ENCODE results near the gene NSDHL.
"Not testable (repeated sequence)": the region's sequence is repeated elsewhere in the genome, so short reads cannot be mapped to it uniquely, and the experiment has no call there.

The NSDHL gene

DNA sequence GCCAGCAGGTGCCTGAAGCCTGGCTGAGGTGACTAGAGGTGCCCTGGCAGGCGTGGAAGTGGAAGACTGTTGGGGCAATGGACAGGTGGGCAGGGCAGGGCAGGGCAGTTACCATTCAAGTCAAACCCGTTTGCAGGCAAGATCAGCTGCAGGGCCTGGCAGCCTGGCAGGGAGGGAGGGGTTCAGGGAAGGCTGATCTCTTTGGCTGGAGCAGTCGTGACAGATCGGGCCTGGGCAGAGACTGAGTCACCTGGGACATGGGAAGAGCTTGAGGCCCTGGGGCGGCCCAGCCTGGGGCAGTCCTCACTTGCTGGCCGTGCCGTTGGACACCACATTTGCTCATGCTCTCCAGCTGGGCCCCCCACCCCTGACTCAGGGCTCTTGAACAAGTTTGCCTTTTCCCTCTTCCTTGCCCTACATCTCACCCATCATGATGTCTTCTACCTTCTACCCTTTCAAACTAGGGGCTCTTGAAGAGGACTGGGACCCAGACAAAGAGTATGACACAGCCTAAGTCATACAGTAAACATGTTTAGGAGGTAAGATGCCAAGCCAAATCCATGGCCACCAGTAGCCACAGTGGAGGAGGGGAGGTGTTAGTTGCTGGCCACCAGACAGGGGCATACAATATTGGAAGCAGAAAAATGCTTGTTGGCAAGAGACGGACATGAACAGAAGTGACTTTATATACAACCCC, 65.0 kb downstream of the NSDHL start:
- no peak for DNase-seq

DNA sequence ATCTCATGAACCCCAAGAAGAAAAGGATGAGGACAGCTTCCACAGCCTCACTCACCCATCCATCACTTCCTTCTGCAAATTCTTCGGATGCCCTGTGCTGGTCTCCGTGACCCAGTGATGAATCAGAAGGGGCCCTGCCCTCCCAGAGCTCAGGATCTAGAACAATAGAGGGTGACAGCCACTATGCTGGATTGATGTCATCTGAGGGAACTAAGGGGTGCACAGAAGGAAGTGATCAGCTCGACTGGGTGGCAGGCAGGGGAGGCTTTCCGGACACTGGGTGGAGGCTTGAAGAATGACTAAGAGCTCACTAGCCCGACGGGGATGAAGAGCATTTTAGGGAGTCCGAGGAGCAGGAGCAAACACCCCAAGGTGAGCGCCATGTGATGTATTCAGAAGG, 65.6 kb downstream of the NSDHL start:
- DNase-seq: no peak

- no peak for DNase-seq
These were observed 66.6 kb downstream of the NSDHL start, which contains the start of gene ZNF185 for GRCh38 chrX:152897222-152898131. ZNF185 (plus strand) TSS chrX:152898067; CDS start chrX:152914490, 16,423 bp downstream.

- DNase-seq: no peak
These were observed 67.6 kb downstream of the NSDHL start for GRCh38 chrX:152898442-152898841.

DNA sequence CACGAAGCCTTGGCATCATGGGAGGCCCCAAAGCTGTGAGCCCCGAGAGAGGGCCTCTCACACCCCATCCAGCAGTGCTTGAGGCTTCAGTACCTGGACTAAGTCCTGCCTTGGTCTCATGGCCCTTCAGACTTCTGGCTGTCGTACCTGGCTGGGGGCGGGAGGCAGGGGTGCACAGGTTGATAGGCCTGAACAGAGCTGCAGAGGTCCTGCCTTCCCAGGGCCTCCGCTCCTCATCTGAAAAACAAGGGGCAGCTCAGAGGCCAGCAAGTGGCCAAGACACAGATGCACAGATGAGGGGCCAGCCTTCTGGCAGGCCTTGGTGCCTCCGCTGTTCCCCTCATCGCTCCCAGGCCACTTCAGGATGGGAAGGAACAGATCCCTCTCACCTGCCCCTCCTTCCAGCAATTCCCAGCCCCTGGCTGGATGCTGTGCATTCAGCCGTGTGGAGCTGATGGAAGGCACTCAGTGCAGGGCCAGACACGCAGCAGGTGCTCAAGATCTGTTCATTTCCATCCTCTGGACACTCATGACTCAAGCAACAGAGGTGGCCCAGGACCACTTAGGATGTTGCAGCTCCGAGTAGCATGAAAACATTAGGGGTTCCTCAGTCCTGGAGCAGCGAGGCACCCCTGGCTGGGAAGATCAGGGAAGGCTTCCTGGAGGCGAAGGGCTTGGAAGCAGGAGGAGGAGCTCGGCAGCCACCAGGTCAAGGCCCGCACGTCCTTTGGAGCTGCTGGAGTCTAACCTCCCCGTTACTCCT, 68.4 kb downstream of the NSDHL start:
- no peak for DNase-seq

DNA sequence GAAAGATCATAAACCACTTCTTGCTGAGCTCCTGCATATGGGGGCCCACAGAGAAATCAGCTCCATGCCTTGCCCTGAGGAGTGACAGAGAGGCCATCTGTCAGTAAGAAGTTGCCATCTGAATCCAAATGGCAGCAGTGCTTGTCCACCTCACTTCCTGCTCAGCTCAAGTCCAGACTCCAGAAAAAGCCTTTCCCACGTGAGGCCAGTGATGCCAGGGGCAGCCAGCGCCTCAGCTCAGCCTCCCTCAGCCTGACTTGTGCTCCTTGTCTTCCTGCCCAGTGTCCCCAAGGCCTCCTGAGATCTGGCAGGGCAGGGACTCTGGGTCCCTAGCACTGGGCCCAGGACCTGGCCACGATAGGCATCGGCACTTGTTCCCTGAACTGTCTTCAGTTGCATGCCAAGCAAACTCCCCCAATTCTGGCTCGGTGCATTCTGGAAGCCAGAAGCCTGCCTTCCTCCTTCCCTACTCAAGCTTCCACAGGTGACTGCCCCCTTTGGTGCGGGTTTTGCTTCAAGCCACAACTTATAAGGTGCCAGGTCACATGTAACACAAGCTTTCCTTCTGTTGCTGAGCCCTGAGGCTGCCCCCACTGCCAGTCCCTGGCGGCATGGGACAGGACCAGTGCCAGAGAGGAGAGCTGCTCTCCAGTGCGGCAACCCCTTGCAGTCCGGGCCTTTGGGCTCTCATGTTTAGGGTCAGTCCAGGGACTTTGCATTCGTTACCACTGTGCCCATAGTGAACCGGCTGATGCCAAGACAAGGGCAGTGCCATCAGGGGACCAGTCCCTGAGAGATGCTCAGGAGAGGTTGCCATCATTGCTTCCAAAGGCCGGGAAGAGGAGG, 69.2 kb downstream of the NSDHL start:
- no peak for DNase-seq

GRCh38 chrX:152900937-152901445, 70.1 kb downstream of the NSDHL start:
- DNase-seq: no peak

DNA sequence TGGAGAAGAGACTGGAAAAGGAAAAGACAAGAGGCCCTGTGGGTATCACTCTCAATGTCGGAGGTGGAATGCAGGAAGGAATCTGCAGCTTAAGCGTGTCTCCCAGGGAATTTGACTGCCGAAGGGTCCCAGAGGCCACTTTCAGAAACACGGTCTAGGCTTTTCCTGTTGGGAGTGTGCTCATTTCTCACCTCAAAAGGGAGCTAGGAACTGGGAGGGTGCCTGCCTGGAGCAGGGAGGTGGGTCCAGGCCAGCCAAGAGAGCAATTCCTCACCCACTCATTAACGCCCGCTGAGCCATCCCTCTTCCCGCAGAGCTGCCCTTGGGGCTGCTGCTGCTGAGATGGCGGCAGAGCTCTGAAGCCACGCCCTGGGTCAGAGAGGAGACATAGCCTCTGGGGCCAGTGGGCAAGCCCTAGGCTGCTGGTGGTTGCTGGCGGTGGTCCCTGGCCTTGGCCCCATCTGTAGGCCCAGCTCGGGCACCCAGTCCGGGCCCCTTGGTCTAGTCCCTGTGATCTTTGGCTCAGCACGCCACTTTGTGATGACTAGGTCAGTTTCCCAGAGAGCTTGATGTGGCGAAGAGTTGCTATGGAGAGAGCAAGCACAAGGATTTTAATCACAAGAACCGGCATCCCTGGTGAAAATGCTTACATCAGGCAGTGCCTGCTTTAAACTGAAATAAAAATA, 71.1 kb downstream of the NSDHL start:
- no peak for DNase-seq

- DNase-seq: no peak
These were observed 71.6 kb downstream of the NSDHL start for GRCh38 chrX:152902502-152902820.

- no peak for DNase-seq
These were observed 72.7 kb downstream of the NSDHL start for GRCh38 chrX:152903589-152903988.

GRCh38 chrX:152904151-152905080, 73.6 kb downstream of the NSDHL start:
- DNase-seq: no peak

DNA sequence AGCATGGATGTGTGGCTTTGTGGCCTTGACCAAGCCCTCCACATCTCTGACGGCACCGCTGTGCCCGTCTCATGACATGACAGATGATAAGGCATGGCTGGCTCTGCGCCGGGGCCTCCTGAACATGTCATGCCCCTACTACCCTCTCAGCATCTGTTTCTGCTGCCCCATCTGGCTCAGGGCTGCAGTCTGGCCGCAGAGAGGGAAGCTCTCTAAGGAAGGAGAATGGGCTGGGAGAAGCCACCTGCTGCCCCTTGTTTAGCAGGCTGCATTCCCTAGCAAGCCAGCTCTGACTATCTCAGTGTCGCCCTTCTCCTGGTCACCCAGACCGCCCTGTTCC, 74.2 kb downstream of the NSDHL start:
- DNase-seq: no peak

DNA sequence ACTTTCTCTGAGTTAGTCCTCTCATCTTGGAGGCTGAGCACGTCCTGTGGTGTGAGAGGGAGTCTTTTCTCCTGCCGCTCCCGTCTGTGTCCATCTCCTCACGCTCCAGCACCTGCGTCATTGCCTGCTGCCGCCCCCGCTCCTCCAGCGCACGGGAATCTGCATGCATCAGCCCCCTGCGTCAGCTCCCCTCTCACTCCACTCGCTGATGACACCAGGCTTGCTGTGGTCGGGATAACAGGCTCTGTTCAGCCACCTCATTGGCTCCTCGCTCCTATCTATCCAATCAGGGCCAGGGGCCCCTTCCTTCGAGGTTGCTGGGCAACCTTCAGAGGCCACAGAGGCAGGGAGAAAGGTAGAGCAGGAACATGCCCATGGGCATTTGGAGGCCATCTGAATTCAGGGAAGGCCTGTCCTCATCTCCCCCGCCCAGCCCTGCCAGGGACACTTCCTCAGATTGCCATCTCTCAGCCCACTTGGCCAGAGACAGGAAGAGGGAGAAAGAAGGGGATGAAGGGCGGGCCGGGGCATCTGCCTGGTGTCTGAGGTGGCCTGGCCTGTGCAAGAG, 76.3 kb downstream of the NSDHL start:
- no peak for DNase-seq

- DNase-seq: no peak
These were observed 77.6 kb downstream of the NSDHL start for GRCh38 chrX:152908486-152908885.

GRCh38 chrX:152910018-152910417, 79.2 kb downstream of the NSDHL start:
- not testable (repeated sequence) for DNase-seq

- DNase-seq: no peak
These were observed 81.2 kb downstream of the NSDHL start for GRCh38 chrX:152912106-152912505.

DNA sequence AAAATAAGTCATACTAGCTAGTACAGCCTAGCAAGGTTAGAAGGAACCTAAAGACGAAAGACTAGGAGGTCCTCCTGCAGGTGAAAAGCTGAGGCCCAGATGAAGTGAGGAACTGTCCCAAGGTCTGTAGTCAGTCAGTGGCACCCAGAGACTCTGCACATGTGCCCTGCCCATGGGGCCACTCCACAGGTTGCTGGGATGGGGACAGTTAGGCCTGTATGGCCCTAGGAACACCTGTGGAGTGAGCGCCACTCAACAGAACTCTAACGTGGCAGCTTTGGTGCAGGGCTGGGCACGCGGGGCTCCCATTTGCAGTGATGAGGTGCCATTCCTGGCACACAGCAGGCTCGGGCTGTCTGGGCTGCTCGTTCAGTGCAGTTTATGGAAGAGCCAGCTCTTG, 81.8 kb downstream of the NSDHL start:
- DNase-seq: no peak

GRCh38 chrX:152913346-152913745, 82.5 kb downstream of the NSDHL start:
- DNase-seq: no peak

- no peak for DNase-seq
These were observed 83.0 kb downstream of the NSDHL start for GRCh38 chrX:152913910-152914309.

- DNase-seq: no peak
These were observed 84.8 kb downstream of the NSDHL start for GRCh38 chrX:152915541-152916241.

Measured in DMS79 (cell line).